ENCODE results near the gene KLHL13. TPM values are rescaled to one million over a fixed set of nuclear protein-coding genes. Genes with fewer than 3 reads are reported as not detected.
"Not testable (repeated sequence)": the region's sequence is repeated elsewhere in the genome, so short reads cannot be mapped to it uniquely, and the experiment has no call there.

KLHL13 gene
- total RNA-seq, 1 donor from 2014 or later, result 0.25 TPM

- intact Hi-C loops (cut with micrococcal nuclease), result no loop called here
These were observed 42.4 kb downstream of the KLHL13 start for GRCh38 chrX:118074196-118074595.

GRCh38 chrX:118066867-118067515 lies 49.6 kb downstream of the KLHL13 start:
- intact Hi-C loops (cut with micrococcal nuclease), result no loop called here

GRCh38 chrX:118062817-118063615 lies 53.6 kb downstream of the KLHL13 start:
- intact Hi-C loops (cut with micrococcal nuclease), result no loop called here

GRCh38 chrX:118062048-118062789 lies 54.4 kb downstream of the KLHL13 start:
- intact Hi-C loops (cut with micrococcal nuclease), result no loop called here

- intact Hi-C loops (cut with micrococcal nuclease), result no loop called here
These were observed 57.7 kb downstream of the KLHL13 start for GRCh38 chrX:118058924-118059323.

GRCh38 chrX:118056870-118057269 lies 59.7 kb downstream of the KLHL13 start:
- intact Hi-C loops (cut with micrococcal nuclease), result no loop called here

GRCh38 chrX:118049713-118050112 lies 66.9 kb downstream of the KLHL13 start:
- intact Hi-C loops (cut with micrococcal nuclease), result no loop called here

- intact Hi-C loops (cut with micrococcal nuclease), result no loop called here
These were observed 69.0 kb downstream of the KLHL13 start for GRCh38 chrX:118047446-118048186.

GRCh38 chrX:118039591-118039990 lies 77.0 kb downstream of the KLHL13 start:
- intact Hi-C loops (cut with micrococcal nuclease), result no loop called here

GRCh38 chrX:118038614-118039365 lies 77.8 kb downstream of the KLHL13 start:
- intact Hi-C loops (cut with micrococcal nuclease), result no loop called here

- intact Hi-C loops (cut with micrococcal nuclease), result no loop called here
These were observed 90.0 kb downstream of the KLHL13 start for GRCh38 chrX:118026631-118027030.

- intact Hi-C loops (cut with micrococcal nuclease), result no loop called here
These were observed 91.4 kb downstream of the KLHL13 start for GRCh38 chrX:118025226-118025625.

GRCh38 chrX:118024482-118024881 lies 92.1 kb downstream of the KLHL13 start:
- intact Hi-C loops (cut with micrococcal nuclease), result no loop called here

GRCh38 chrX:118022753-118023152 lies 93.9 kb downstream of the KLHL13 start:
- intact Hi-C loops (cut with micrococcal nuclease), result no loop called here

- intact Hi-C loops (cut with micrococcal nuclease), result no loop called here
These were observed 100.2 kb downstream of the KLHL13 start for GRCh38 chrX:118016422-118016821.

GRCh38 chrX:118002417-118002816 lies 114.2 kb downstream of the KLHL13 start:
- intact Hi-C loops (cut with micrococcal nuclease), result not testable (repeated sequence)

- intact Hi-C loops (cut with micrococcal nuclease), result no loop called here
These were observed 116.1 kb downstream of the KLHL13 start for GRCh38 chrX:118000518-118000917.

GRCh38 chrX:117998171-117998570 lies 118.4 kb downstream of the KLHL13 start:
- intact Hi-C loops (cut with micrococcal nuclease), result no loop called here

GRCh38 chrX:117996918-117997480 lies 119.6 kb downstream of the KLHL13 start:
- intact Hi-C loops (cut with micrococcal nuclease), result no loop called here

GRCh38 chrX:117996408-117996807 lies 120.2 kb downstream of the KLHL13 start:
- intact Hi-C loops (cut with micrococcal nuclease), result no loop called here
